ENCODE results near the gene INPP5B. TPM values are rescaled to one million over a fixed set of nuclear protein-coding genes. Genes with fewer than 3 reads are reported as not detected.

INPP5B gene
- total and polyA plus RNA-seq, 12 donors: 10.4 to 32.3 (median 20.9) TPM

GRCh38 chr1:37825506-37825905, 121.3 kb downstream of the INPP5B start:
- WGBS, 4 donors: 73 to 79% (median 76%) methylated on average over 2 of the region's 2 CpGs

GRCh38 chr1:37824001-37824400, 122.9 kb downstream of the INPP5B start:
- Histone ChIP-seq H3K4me1 (replicated peaks in 1 of 2) (no peaks in the 10 kb centered on the region), H3K9me3 (replicated peaks in 1 of 3) (no peaks in the 10 kb centered on the region), H3K36me3 (replicated peaks in 1 of 2) (peaks cover 0 to 51% of the 10 kb centered on the region in 2 donors), H3K4me3 (no peak overlapping the region), H3K27ac (no peak overlapping the region), H3K27me3 (no peaks in the 10 kb centered on the region)
- no peak for TF ChIP-seq POLR2A (IDR thresholded peaks at IDR 0.05)
- no peak for TF ChIP-seq CTCF (IDR thresholded peaks at IDR 0.05)
- 87 to 95% (median 92%) methylated on average over 2 of the region's 2 CpGs for WGBS, 4 donors
- intact Hi-C loops (cut with DNase I): no loop called here
- no peak for DNase-seq

More at GRCh38 chr1:37825506-37825905, 121.3 kb downstream of the INPP5B start:
- H3K9me3 ChIP-seq (replicated peaks in 1 of 3): no peaks in the 10 kb centered on the region
- H3K27me3 ChIP-seq: no peaks in the 10 kb centered on the region
- H3K36me3 ChIP-seq (replicated peaks in 1 of 2): peaks cover 0 to 39% of the 10 kb centered on the region in 2 donors
- TF ChIP-seq CTCF (IDR thresholded peaks at IDR 0.05) (no peak), POLR2A (IDR thresholded peaks at IDR 0.05) (no peak)
- H3K4me1 ChIP-seq (replicated peaks in 1 of 2): no peaks in the 10 kb centered on the region
- no peak for DNase-seq
- no peak overlapping the region for H3K4me3 ChIP-seq
- intact Hi-C loops (cut with DNase I): no loop called here
- no peak overlapping the region for H3K27ac ChIP-seq

- H3K4me1 ChIP-seq (replicated peaks in 1 of 2): no peaks in the 10 kb centered on the region
- no peaks in the 10 kb centered on the region for H3K9me3 ChIP-seq (replicated peaks in 1 of 3)
- 88 to 92% (median 90%) methylated on average over 9 of the region's 9 CpGs for WGBS, 4 donors
- intact Hi-C loops (cut with DNase I): no loop called here
- H3K4me3 ChIP-seq: no peak overlapping the region
- DNase-seq: no peak
- H3K27me3 ChIP-seq: no peaks in the 10 kb centered on the region
- peaks cover 0 to 47% of the 10 kb centered on the region in 2 donors for H3K36me3 ChIP-seq (replicated peaks in 1 of 2)
- TF ChIP-seq POLR2A (IDR thresholded peaks at IDR 0.05) (no peak), CTCF (IDR thresholded peaks at IDR 0.05) (no peak)
- H3K27ac ChIP-seq: no peak overlapping the region
These were observed 123.7 kb downstream of the INPP5B start for GRCh38 chr1:37822906-37823815.

GRCh38 chr1:37821481-37821880, 125.4 kb downstream of the INPP5B start:
- 89 to 93% (median 91%) methylated on average over 2 of the region's 2 CpGs for WGBS, 4 donors
- Histone ChIP-seq H3K27me3 (no peaks in the 10 kb centered on the region), H3K36me3 (replicated peaks in 1 of 2) (peaks cover 0 to 47% of the 10 kb centered on the region in 2 donors), H3K4me1 (replicated peaks in 1 of 2) (peaks cover 0 to 6% of the 10 kb centered on the region in 2 donors), H3K9me3 (replicated peaks in 1 of 3) (no peaks in the 10 kb centered on the region), H3K27ac (no peak overlapping the region), H3K4me3 (no peak overlapping the region)
- DNase-seq: no peak
- TF ChIP-seq CTCF (IDR thresholded peaks at IDR 0.05): no peak
- intact Hi-C loops (cut with DNase I): no loop called here

All from adrenal gland (tissue), 12 donors.